ENCODE measurements around the gene GNAQ.

DNA sequence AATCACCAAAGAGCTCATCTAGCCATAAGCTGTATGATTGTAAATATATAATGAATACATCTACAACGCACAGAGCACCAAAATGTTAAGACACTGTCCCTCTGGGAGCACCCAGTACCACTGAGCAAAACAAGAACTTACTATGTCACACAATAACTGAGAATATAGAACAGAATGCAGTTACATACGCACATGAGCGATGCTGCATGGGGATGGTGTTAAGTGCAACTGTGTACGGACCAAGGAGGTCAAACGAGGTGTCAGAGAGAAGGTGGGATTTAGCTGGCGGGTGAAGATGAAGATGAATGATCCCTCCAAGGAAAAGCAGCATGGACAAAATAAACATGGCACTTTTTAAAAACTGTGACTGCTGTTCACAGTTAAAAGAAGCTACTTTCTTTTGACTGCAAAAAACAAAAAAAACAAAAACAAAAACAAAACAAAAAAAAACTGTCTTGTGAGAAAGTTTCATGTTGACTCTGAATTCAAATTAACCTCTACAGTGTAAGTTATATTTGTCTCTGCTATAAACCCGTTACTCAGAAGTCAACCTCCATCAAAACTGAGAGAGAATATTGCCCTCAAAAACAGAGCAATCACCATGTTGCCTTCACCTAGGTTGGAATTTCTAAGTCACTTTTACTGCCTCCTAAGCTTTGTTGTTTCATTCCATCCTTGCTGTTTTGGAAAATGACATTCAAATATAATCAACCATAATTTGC, 213.9 kb downstream of the GNAQ start:
- TF ChIP-seq POLR2A (IDR thresholded peaks at IDR 0.05), result no peak
- TF ChIP-seq, protein P1, sequence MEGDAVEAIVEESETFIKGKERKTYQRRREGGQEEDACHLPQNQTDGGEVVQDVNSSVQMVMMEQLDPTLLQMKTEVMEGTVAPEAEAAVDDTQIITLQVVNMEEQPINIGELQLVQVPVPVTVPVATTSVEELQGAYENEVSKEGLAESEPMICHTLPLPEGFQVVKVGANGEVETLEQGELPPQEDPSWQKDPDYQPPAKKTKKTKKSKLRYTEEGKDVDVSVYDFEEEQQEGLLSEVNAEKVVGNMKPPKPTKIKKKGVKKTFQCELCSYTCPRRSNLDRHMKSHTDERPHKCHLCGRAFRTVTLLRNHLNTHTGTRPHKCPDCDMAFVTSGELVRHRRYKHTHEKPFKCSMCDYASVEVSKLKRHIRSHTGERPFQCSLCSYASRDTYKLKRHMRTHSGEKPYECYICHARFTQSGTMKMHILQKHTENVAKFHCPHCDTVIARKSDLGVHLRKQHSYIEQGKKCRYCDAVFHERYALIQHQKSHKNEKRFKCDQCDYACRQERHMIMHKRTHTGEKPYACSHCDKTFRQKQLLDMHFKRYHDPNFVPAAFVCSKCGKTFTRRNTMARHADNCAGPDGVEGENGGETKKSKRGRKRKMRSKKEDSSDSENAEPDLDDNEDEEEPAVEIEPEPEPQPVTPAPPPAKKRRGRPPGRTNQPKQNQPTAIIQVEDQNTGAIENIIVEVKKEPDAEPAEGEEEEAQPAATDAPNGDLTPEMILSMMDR (IDR thresholded peaks at IDR 0.05), result no peak

Data from body of pancreas (tissue), 4 donors.